Stimulated activated CD8-positive, alpha-beta memory T cell treated with anti-CD3 and anti-CD28 coated beads, Interleukin-12 subunit alpha, Interleukin-12 subunit beta, amount 100 ng/mL, for 1 hour (primary cell): ENCODE data around the gene SAMD11.

Experiments used
- DNase-seq: peaks from one replicate; pipeline ENCODE4 v3.0.0-alpha.2; 2020; ENCODE audit warnings: low read depth

SAMD11 gene

DNA sequence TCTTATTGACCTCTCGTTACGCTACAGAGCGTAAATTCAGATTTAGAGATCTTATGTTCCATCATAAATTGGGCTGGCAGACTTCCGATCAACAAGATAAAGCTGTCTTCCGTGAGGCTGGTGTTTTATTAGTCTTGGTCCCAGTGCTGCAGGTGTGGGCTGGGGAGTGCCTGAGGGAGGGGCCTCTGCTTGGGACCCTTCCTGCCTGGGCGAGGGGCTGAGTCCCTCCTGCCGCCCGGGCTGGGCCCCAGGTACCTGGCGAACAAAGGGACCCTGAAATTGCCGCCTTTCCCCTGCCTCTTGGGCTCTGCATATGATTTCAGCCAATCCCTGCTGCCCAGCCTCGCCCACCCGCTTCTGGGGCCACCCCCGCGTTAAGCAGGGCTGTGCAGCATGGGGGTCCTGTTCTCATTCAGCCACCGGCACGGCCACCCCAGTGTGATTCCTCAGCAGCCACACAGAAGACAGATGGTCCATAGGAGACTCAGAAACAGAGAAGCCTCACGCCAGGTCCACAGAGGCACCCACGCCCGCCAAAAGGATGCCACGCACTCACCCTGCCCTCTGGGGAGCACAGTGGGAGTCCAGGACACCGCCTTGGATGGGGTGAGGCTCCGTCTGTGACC lies 6.1 kb upstream of the SAMD11 start:
- DNase-seq = no peak

DNA sequence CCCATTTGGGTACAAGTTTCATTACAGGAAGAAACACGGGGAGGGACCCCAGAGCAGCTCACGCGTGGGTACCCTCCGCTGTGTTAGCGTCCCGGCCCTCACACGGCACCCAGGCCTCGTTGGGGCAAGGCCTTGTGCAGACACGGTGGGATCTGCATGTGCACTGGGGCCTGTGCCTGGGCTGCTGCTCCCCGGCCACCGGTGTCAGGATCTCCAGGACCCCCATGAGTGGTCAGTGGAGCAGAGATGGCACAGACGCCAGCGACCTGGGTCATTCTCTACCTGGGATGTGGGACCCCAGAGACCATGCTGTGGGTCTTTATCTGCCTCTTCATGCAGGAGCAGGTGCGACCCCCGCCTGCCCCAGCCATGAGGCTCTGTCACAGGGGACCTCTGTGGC lies 5.4 kb upstream of the SAMD11 start:
- no peak for DNase-seq

DNA sequence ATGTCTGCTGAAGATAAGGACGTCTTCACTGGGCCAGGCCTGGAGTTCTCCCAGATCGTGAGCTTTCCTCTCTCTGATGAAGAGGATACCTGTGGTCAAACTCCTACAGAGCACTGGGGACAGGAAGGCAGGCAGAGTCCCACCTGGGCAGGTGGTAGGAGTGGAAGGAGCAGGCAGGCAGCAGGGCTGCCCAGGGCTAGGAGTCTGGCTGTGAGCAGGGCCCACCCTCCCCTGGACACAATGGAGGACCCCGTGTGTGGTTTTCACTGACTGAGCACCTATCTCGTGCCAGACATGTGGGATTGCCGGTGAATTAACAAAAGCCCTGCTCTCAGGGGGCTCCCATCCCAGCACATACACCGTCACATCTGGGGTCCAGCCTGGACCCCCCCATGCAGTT lies 4.9 kb upstream of the SAMD11 start:
- no peak for DNase-seq

DNA sequence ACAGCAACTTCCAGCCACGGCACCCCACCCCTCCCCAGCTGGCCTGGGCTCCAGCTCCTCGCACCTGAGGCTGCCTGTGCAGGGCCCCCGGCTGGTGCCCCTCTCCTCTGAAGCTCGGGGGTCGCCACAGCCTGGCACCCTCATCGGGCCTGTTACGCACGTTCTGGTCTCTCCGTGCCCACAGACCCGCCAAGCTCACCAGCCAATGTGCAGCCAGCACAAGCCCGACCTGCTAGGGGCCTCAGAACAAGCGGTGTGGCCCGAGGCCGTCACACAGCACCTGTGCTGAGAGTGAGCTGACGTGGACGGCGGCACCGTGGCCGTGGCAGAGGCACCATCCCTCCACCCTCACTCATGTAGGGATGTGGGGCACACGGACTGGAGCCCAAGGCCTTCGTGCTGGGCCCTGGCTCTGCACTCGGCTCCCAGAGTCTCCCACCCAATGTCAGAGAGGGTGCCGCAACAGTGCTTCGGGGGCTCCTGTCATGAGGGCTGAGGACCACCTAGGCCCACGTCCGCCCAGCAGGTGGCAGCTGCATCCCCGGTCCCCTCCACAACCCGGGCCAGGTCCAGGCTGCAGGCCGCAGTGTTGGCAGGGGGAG lies 4.4 kb upstream of the SAMD11 start:
- DNase-seq = no peak

DNA sequence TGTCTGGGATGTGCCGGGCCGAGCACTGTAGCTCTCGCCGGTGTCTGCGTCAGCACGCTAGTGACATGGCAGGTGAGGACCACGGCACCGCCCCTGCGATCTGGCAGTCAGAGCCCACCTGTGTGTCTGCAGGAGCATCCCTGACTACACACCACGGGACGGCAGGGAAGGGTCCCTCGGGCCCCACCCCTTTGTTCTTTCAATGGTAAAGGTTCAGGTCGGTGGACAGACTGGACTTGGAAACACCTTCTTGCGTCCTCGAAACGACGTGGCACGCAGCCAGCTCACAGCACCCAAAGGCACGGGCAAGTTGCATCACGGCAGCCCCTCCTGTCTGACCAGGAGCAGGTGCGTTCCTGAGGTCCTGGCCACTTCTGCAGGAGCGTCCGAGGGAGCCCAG lies 3.7 kb upstream of the SAMD11 start:
- DNase-seq = no peak

DNA sequence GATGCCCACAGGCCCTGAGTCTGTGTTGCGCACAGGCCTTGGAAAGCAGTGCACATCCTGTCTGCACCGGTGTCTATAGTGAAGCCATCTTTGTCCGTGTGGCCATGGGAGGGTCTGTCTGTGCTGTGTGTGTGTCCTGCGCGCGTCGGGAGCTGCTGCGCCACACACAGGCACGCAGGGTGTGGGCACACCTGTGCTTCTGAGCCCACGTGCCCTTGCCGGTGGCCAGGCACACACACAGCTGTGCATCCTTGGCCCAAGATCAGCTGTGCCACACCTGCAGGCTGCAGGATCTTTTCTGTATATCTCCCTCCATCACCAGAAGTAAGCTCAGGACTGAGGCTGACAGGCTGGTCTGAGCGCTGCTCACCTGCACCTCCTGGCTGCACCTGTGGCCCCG lies 3.2 kb upstream of the SAMD11 start:
- DNase-seq = no peak

DNA sequence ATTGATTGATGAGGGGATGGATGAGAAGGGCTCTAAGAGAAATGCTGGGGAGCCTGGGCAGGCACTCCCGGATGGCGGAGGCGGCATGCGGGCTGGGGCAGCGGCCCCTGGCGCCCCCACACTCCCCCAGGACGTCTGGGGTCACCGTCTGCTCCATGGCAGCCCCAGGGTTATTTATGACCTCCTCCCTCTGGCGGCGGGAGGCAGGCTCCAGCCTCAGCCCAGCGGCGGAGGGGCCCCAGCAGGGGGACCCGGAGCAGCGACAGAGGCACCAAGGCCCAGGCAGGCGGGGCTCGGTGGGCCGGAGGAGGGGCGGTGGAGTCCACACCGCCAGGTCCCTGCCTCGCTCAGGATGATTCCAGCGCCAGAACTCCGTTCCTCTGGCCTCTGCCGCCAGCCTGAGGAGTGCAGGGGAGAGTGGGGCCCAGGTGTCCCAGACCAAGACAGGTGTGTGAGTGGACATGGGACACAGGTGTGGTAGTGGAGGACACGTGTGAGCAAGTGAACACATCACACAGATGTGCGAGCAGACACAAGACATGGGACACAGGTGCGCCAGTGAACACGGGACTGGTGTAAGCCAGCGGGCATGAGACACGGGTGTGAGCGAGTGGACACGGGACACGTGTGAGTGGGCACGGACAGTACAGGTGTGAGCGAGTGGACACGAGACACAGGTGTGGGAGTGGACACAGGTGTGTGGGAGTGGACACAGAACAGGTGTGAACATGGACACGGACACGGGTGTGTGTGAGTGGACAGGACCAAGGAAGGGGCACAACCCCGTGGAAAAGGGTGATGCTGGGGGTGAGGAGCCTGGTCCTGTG lies 2.5 kb upstream of the SAMD11 start:
- no peak for DNase-seq

DNA sequence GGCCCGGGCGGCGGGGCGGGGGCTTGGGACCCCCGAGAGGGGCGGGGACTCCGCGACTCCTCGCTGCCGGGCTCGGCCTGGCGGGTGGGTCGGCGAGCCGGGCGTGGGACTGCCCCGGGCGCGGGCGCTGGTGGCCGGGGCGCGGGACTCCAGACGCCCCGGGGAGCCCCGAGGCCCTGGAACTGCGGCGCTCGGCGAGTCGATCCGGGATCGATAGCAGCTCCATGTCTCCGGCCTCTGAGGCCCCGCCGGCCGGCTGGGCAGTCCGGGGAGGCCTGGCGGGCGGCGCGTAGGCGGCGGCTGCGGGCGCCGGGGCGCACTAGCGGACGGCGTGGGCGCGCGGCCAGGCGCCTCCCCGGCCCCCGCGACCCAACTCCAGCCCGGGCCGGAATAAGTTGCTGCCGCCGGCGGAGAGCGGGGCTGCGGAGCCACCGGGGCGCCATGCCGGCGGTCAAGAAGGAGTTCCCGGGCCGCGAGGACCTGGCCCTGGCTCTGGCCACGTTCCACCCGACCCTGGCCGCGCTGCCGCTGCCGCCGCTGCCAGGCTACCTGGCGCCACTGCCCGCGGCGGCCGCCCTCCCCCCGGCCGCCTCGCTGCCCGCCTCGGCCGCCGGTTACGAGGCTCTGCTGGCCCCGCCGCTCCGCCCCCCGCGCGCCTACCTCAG lies 400 bp downstream of the SAMD11 start:
- DNase-seq = no peak

DNA sequence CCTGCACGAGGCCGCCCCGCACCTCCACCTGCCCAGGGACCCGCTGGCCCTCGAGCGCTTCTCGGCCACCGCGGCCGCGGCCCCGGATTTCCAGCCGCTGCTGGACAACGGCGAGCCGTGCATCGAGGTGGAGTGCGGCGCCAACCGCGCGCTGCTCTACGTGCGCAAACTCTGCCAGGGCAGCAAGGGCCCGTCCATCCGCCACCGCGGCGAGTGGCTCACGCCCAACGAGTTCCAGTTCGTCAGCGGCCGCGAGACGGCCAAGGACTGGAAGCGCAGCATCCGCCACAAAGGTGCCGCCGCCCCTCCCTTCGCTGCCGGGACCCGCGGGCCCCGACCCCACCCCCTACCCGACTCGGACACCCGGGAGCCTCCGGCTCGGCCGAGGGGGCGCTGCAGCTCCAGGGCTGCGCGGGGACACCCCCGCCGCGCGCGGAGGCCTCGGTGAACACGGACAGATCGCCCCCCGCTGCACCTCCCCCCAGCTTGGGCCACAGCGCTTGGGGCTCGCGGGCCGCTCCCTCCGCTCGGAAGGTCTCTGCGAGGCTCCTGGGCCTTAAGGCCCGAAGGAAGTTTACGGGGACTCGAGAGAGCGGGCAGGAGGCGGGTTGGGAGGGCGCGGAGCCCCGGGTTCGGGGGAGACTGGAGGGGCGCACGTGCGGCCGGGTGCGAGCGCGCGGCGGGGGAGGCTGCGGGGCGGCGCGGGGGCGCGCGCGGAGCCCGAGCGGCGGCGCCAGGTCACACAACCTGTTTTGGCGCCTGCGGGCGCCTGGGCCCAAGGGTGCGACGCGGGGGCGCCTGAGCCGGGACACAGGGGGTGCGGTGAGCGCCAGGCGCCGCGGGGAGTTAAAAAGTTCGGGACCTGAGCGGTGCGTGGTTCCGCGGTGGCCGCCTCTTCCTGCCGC lies 1.2 kb downstream of the SAMD11 start:
- no peak for DNase-seq

DNA sequence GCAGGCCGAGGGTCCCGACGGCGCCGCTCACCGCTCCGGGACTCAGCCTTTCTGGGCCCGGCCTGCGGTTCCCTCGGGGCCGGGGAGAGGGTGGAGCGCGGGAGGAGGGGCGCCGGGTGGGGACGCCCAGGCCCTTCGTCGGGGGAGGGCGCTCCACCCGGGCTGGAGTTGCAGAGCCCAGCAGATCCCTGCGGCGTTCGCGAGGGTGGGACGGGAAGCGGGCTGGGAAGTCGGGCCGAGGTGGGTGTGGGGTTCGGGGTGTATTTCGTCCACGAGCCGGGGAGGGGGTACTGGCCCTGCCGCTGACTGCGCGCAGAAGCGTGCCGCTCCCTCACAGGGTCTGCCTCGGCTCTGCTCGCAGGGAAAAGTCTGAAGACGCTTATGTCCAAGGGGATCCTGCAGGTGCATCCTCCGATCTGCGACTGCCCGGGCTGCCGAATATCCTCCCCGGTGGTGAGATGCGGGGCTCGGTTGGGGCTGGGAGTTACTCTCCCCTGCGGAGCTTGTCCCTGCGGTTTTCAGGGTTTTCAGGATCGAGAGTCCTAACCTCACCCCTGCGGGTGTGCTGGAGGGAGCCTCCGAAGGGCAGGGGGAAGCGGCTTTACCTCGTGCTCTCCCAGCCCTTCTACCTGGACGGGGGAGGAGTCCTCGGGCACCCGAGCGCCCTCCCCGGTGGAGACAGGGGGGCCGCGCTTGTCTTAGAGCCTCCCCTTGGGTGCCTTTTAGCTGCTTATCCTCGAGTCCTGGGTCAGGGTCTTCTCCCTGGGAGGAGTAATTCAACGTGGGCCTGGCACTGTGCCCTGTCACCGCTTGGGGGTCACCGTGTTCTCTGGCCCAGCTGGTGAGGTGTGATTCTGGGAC lies 2.1 kb downstream of the SAMD11 start:
- no peak for DNase-seq

DNA sequence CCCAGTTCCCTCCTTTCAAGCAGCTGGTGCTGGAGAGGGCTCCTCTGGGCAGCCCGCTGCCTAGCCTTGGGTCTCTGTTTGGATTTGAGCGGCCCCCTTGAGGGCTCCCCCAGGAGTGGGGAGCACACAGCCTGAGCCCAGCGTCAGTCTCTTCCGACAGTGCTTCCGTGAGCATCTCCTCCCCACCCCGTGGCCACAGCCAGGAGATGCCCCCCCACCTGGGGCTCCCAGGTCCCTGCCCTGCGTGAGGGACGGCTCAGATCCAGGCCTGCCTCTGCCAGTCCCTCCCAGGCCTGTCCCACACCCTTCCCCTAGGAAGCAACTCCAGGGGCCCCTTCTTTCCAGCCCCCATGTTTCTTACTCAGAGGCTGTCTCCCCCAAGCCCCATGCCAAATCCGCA lies 3.5 kb downstream of the SAMD11 start:
- DNase-seq = no peak

DNA sequence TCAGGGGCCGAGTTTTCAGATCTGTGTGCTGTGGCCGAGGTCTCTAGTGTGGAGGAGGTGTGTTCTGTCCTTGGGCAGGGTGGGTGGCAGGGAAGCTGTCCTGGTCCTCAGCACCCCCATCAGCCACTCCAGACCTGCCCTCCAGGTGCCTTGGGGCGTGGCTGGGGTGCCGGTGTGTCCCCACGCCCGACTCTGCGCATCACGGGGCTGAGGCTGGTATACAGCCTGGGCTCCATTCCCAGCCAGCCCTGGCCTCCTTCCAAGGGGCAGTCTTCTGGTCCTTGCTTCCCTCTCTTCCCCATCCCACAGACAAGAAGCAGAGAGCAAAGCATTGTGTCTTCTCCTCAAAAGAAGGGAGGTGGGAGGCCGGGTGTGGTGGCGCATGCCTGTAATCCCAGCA lies 4.0 kb downstream of the SAMD11 start:
- no peak for DNase-seq

DNA sequence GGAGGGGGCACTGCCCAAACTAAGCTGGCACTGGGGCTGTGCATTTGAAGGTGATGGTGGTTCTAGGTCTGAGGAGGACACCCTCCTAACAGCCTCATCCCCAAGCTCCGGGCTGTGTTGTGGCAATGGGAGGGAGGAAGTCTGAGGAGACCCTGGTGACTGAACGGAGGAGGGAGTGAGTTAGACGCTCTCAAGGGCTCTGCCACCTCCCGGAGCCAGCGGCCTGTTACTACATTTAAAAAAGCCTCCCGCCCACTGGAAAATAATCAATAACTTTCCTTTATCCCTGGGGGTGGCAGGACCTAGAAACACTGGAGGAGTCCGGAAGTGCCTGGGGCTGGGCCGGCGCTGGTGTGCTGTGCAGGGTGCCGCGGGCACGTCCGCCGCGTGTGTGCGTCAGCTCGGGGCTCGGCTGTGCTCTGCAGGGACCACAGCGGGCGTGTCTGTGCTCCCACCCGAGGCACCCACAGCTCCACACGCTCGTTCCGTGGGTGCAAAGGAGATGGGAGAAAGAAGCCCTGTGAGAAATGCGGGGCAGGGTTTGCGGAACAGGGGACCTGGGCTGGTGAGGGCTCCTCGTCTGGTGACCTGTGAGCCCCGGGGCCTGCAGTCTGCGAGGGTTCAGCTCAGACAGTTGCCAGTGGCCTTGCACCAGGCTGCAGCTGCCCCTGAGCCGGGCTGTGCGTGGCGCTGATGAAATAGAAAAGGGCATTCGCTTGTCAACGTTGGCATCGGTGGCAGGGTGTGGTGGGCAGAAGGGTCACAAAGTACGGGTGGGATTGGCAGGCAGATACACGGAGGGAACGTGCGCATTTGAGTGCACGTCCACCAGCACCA lies 5.3 kb downstream of the SAMD11 start:
- DNase-seq = no peak

DNA sequence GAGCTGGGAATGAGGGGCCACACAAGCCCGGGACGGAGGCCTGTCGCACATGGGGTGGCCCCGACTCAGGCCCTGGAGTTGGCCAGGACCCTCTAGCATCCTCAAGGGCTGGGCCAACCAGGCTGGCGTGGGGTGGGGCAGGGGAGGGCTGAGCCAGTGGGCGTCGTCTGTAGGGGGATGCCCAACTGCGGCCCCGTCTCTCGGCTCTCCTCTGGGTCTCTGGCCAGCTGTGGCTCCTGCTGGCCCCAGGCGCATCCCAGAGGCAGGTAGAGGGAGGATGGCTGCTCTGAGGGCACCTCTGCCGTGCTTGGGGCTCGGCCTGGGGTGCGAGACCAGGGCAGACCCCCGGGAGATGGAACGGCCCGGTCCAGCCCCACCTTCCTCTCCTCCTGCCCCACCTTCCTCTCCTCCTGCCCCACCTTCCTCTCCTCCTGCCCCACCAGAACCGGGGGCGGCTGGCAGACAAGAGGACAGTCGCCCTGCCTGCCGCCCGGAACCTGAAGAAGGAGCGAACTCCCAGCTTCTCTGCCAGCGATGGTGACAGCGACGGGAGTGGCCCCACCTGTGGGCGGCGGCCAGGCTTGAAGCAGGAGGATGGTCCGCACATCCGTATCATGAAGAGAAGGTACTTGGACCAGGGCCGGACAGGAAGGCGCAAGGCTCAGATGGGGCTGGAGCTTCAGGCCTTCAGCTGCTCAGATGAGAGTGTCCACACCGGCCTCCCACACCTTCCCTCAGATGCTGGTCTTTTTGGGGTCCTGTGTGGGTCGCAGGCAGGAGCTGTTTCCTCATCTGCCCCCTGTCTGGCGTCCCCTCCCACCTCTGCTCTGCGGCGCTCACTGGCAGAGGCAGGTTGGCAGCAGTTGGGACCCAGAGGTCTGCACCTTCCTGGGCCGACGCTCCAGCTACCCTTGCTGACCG lies 6.2 kb downstream of the SAMD11 start:
- DNase-seq = no peak

DNA sequence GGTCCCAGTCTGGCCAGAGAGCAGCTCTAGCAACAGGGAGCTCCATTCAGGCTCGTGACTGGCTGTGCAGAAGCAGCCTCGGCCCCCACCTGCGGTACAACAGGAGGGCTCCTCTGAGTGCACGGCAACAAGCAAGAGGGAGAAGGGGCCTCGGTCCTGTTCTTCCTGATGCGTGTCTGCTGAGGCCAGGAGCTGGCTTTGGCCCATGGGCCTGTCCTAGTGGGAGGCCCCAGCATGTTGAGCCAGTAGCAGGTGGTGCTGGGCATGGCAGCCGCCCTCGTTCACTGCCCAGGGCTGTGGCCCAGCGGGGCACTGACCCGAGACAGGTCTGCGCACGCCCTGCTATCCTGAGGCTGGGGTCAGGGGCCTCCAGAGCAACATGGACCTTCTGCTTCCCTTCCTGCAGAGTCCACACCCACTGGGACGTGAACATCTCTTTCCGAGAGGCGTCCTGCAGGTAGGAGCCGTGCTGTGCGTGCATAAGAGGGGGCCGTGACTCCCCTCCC lies 7.0 kb downstream of the SAMD11 start:
- DNase-seq = no peak

DNA sequence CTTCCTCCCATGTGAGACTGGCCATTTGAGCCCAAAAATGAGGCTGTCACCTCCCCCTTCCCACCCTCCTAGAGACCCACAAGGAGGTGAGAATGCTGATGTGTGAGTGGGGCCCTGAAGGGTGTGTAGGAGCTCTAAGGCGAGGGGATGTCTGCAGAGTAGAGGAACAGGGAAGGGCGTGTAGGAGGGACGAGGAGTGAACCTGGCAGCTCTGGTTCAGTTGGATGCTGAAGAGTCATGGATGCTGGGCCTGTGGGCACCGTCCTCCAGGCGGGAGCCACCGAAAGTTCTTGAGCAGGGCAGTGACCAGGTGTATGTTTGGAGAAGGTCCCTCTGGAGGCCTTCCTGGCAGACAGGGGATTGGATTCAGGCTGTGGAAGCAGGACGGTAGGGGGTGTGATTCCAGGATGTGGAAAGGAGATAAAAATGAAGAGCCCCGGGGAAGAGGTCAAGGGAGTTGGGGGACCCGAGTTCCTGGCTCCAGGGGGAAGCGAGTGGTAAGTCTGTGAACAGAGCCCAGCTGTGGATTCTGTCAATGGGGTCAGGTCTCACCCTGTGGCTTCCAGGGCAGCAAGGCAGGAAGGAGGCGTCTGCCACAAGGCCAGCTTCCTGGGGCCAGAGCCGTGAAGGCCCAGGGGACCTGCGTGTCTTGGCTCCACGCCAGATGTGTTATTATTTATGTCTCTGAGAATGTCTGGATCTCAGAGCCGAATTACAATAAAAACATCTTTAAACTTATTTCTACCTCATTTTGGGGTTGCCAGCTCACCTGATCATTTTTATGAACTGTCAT lies 7.9 kb downstream of the SAMD11 start:
- no peak for DNase-seq

DNA sequence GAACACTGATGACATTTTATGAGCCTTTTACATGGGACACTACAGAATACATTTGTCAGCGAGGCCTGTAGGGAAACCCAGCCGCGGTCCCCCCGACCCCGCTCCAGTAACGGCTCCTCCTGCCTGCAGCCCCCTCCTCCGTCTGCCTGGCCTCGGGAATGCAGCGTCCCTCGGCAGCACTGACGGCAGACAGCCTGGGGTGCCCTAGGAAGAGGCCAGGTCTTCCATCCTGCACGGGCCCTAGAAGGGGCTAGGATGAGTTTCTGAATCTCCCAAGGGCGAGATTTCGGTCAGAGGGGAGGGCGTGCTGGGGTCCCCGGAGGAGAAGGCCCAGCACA lies 8.4 kb downstream of the SAMD11 start:
- DNase-seq = no peak
